Measurements from ENCODE around the gene UBXN11.

UBXN11 gene

GRCh38 chr1:26268290-26269197, 37.9 kb downstream of the UBXN11 start:
- no peak for DNase-seq

- DNase-seq: no peak
These were observed 41.0 kb downstream of the UBXN11 start for GRCh38 chr1:26265405-26265804.

- no peak for DNase-seq
These were observed 43.2 kb downstream of the UBXN11 start for GRCh38 chr1:26263212-26263611.

DNA sequence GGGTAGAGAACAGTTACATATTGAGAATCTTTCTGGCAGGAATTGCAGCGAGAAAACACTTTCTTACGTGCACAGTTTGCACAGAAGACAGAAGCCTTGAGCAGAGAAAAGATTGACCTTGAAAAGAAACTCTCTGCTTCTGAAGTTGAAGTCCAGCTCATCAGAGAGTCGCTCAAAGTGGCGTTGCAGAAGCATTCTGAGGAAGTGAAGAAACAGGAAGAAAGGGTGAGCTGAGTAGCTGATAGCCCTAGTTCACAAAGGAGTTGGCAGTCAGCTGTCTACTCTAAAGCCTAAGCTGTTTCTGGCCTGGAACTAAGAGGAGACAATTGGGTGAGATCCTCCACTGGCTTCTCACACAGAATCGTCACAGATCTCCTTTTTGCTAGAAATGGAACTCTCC, 46.9 kb downstream of the UBXN11 start:
- DNase-seq: no peak

- DNase-seq: no peak
These were observed 47.4 kb downstream of the UBXN11 start for GRCh38 chr1:26259005-26259404.

- no peak for DNase-seq
These were observed 49.2 kb downstream of the UBXN11 start for GRCh38 chr1:26257222-26257621.

DNA sequence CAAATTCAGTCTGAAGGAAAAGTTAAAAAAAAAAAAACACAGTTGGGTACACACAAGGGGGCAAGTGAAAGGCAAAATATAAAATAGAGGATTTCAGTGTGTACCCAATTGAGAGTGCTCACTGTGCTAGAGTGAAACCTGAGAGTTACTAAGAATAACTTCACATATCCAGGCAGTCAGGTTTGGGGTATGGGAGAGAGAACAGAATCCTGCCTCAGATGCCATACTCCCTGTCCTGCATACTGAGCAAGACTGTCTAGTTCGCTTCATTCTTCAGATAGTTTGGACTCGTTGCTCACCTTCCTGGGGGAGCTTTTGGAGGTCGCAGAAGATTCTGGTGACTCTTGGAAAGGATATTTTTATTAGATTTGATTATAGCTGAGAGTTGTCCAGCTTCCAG, 52.0 kb downstream of the UBXN11 start:
- DNase-seq: no peak

DNA sequence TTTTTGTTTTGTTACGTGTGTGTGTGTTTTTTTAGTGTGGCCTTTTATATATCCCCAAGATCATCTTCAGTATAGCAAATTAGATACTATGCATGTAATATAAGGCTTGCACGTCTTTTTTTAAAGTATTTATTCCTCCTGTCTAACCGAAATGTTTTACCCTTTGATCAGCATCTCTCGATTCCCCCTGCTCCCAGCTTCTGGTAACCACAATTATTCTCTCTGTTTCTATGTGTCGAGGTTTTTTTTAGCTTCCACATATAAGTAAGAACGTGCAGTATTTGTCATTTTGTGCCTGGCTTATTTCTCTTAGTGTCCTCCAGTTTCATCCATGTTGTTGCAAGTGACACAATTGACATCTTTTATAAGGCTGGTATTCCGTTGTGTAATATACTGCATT, 53.7 kb downstream of the UBXN11 start:
- no peak for DNase-seq

GRCh38 chr1:26239936-26240335, 66.5 kb downstream of the UBXN11 start:
- DNase-seq: no peak

DNA sequence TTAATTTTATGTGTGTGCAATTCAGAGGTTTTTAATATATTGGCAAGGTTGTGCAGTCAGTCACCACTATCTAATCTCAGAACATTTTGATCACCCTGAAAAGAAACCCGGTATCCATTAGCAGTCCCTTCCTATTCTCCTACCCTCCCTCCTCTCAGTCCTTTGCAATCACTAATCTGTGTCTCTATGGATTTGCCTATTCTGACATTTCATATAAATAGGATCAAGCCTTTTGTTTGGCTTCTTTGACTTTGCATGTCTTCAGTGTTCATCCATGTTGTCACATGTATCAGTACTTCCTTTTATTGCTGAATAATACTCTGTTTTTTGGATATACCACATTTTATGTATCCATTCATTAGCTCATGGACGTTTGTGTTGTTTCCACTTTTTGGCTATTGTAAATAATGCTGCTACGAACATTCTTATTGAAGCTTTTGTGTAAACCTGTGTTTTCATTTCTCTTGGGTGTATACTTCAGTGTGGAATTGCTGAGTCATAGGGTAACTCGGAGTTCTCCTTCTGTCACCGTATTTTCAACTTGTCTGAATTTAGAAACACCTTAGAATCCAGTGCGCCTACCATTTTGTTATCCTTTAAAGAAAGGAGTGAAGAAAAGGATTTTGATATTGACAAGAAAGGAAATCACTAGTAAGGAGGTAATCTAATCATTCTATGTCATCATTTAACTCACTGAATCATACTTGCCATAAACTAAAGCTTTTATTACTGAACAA, 69.0 kb downstream of the UBXN11 start:
- DNase-seq: no peak

DNA sequence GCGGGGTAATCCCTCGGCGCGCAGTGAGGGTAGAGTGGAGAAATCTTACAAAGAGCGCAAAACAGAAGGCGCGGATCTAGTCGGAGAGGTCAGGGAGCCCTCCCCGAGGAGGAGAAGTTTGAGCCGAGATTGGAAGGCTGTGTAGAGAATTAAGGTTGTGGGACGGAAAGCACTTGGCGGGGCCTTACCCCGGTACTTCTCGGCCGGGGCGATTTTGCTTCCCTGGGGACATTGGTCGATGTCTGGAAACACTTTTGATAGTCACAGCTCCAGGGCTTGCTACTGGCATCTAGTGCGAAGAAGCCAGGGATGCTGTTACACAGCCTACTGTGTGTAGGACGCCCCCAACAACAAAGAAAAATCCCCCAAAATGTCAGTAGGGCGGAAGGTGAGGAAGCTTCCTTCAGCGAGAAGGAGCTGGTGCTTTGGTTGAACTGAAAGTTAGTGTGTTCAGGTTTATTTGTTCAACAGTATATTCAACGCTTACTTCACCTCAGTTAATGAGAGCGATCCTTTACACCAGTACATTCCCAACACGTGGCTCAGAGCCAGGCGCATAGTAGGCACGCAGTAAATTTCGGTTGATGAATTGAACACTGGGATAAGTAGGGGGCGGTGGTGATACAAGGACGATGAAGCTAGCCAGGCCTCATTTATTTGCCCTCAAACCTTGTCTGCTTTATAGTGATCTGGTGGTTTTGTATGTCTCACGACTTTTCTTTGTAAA, 71.6 kb downstream of the UBXN11 start:
- peak; percentile 34 for DNase-seq

DNA sequence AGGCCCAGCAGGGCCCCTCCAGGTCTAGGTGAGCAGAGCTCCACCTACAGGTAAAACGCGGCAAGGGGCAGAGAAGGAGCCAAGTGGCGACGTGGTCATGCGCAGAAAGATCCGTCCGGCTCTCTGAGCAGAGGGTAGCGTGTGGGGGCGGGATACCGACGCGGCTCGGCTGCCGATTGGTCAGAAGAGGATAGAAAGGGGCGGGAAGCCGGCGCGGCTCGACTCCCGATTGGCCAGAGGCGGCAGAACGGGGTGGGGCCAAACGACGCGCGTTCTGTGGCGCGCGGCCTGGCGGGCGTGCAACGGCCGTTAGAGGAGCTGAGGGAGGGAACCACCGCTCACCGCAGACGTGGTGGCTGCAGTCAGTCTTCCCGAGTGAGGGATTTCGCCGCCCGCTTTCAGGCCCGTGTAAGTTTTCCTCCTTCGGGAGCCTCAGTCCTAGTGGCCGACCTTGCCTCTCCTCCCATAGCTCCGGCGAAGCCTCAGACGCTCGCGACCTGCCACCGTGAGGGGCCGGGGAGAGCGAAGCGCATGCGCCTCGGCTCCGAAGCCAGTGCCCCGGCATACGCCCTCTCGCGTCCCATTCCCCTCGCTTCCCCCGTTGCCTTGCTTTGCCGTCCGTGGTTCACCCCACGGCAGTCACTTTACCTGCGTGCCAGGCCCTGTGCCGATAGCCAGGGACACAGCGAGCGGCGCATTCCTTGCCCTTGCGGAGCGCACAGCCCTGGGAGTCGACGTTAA, 72.4 kb downstream of the UBXN11 start, which contains the start of gene CEP85:
Gene CEP85, plus strand, starts transcription at position 298 of the 741 bp plus-strand sequence. CDS start 5,584 bp downstream, outside the sequence.
- peak; percentile 92 for DNase-seq
